Epithelial cell of esophagus (primary cell): ENCODE results near the gene CAP1.

Experiments
- DNase-seq: peaks from one replicate; pipeline ENCODE4 v3.0.0; 2010; ENCODE audit warnings: low read depth
- H3K4me3 ChIP-seq: 2 replicates; pipeline ENCODE4 v1.5.1; 2011; ENCODE audit warnings: mild to moderate bottlenecking, low read length, control low read depth
- CTCF ChIP-seq: IDR thresholded peaks from 2 replicates; pipeline ENCODE4 v1.5.1; 2011; ENCODE audit warnings: low read depth, mild to moderate bottlenecking, low read length, control low read depth, inconsistent platforms; ENCODE audit not compliant: insufficient read depth; ENCODE audit errors: missing control alignments

Gene CAP1

GRCh38 chr1:40096977-40097782 is 56.7 kb downstream of the CAP1 start, which contains the start of gene PPT1:
TSS of gene PPT1 (minus strand) at chr1:40097252. CDS start at chr1:40097238, 14 bp downstream.
- DNase-seq: peak; percentile 77
- peak within 1 kb of the TSS; percentile 91 for H3K4me3 ChIP-seq
- TF ChIP-seq CTCF: no peak

- H3K4me3 ChIP-seq: no peak overlapping the region
- no peak for DNase-seq
- TF ChIP-seq CTCF: no peak
These were observed 61.5 kb downstream of the CAP1 start for GRCh38 chr1:40102038-40102437.

GRCh38 chr1:40102896-40103295 is 62.4 kb downstream of the CAP1 start:
- no peak overlapping the region for H3K4me3 ChIP-seq
- no peak for DNase-seq
- no peak for TF ChIP-seq CTCF

GRCh38 chr1:40105028-40105427 is 64.5 kb downstream of the CAP1 start:
- H3K4me3 ChIP-seq: no peak overlapping the region
- DNase-seq: no peak
- no peak for TF ChIP-seq CTCF

GRCh38 chr1:40107290-40107959 is 66.9 kb downstream of the CAP1 start:
- TF ChIP-seq CTCF: no peak
- no peak overlapping the region for H3K4me3 ChIP-seq
- peak; percentile 94 for DNase-seq

GRCh38 chr1:40110389-40110788 is 69.9 kb downstream of the CAP1 start:
- no peak for DNase-seq
- no peak overlapping the region for H3K4me3 ChIP-seq
- no peak for TF ChIP-seq CTCF
